HCT116 (cell line): ENCODE data around the gene NR2C2. TPM values are rescaled to one million over a fixed set of nuclear protein-coding genes. Genes with fewer than 3 reads are reported as not detected.
A peak's percentile ranks its signal among the peaks of the same experiment; 100 is the strongest.

Experiments used
- ATAC-seq: fragments of 200-7000 bp; cut with Tn5 transposase; 2 replicates; pipeline ENCODE4 v1.9.1; 2020; ENCODE audit warnings: mild to moderate bottlenecking, moderate library complexity
- BruUV-seq: library from RNA; stranded (reverse); fragments of 400-500 nt; replicated peaks from 2 replicates; lab custom pipeline; 2021; lab: Mats Ljungman, UMichigan
- CTCF ChIA-PET: fragments of 300-600 bp; sonication (Branson Sonifier 250); formaldehyde crosslinking; loops from one replicate; lab custom pipeline; 2021; ENCODE audit warnings: antibody characterized with exemption; lab: Charles Lee
- POLR2A ChIA-PET: fragments of 300-600, 350-600 bp; sonication (Branson Sonifier 250); formaldehyde crosslinking; loops from one replicate; lab custom pipeline; 2021; ENCODE audit warnings: antibody characterized with exemption; lab: Charles Lee
- RAD21 ChIA-PET, 2 experiments: fragments of 300-600 bp; sonication (Branson Sonifier 250); formaldehyde crosslinking; loops; one replicate each; lab custom pipeline; 2023; ENCODE audit warnings: low total read pairs in 2 of 2; ENCODE audit not compliant: uncharacterized antibody in 2 of 2, unreplicated experiment in 2 of 2, low non-redundant PET in 1 of 2; lab: Charles Lee
- DNase-seq: peaks from one replicate; pipeline ENCODE4 v3.0.0-alpha.2; 2010; ENCODE audit warnings: low read depth, low spot score
- H2AFZ ChIP-seq: fragments of 200-600 bp; shearing (Covaris generic), sonication (generic); 2 replicates; pipeline ENCODE4 v1.6.1; 2017; ENCODE audit warnings: low read depth, mixed run types, mixed read lengths, antibody characterized with exemption, low read length; ENCODE audit not compliant: poor library complexity, severe bottlenecking
- H3K27ac ChIP-seq: 2 replicates; pipeline ENCODE4 v1.5.1; 2012; ENCODE audit warnings: low read depth, low read length
- H3K27me3 ChIP-seq: fragments of 200-600 bp; sonication (generic); 2 replicates; pipeline ENCODE4 v1.6.1; 2016; ENCODE audit warnings: mixed run types, low read length, mixed read lengths; ENCODE audit not compliant: insufficient read depth
- H3K36me3 ChIP-seq, 2 experiments: fragments of 200-500 bp in 1 of 2; fragments of 200-600 bp in 1 of 2; sonication (Bioruptor generic) in 1 of 2; sonication (generic) in 1 of 2; 2 replicates each; pipeline versions ENCODE4 v1.5.1 to v1.6.1; 2014 to 2016; ENCODE audit warnings: low read length in 2 of 2, inconsistent platforms in 1 of 2, mixed read lengths in 1 of 2, mixed run types in 1 of 2; ENCODE audit not compliant: insufficient read depth in 2 of 2, control insufficient read depth in 1 of 2
- H3K4me1 ChIP-seq, 2 experiments: fragments of 200-600 bp in 1 of 2; sonication (generic) in 1 of 2; 2 replicates each; pipeline versions ENCODE4 v1.5.1 to v1.6.1; 2012 to 2017; ENCODE audit warnings: low read length in 2 of 2, inconsistent platforms in 1 of 2, mild to moderate bottlenecking in 1 of 2, mixed read lengths in 1 of 2, mixed run types in 1 of 2, moderate library complexity in 1 of 2; ENCODE audit not compliant: insufficient read depth in 2 of 2, control insufficient read depth in 1 of 2
- H3K4me2 ChIP-seq: fragments of 200-600 bp; sonication (generic); 2 replicates; pipeline ENCODE4 v1.6.1; 2017; ENCODE audit warnings: mixed run types, low read length, mixed read lengths
- H3K4me3 ChIP-seq, 2 experiments: fragments of 200-600 bp in 1 of 2; sonication (generic) in 1 of 2; replicated peaks in 1 of 2; 2 replicates each; pipeline ENCODE4 v1.5.1; 2011 to 2016; ENCODE audit warnings: low read length in 2 of 2, control low read depth in 1 of 2, low read depth in 1 of 2, mild to moderate bottlenecking in 1 of 2, mixed read lengths in 1 of 2, mixed run types in 1 of 2
- H3K79me2 ChIP-seq: fragments of 200-600 bp; sonication (generic); 2 replicates; pipeline ENCODE4 v1.6.1; 2017; ENCODE audit warnings: mild to moderate bottlenecking, mixed run types, low read length, moderate library complexity, mixed read lengths; ENCODE audit not compliant: insufficient read depth
- H3K9ac ChIP-seq: fragments of 200-600 bp; sonication (generic); 2 replicates; pipeline ENCODE4 v1.6.1; 2016; ENCODE audit warnings: low read length, mixed read lengths
- H3K9me2 ChIP-seq: fragments of 200-600 bp; sonication (generic), shearing (Covaris generic); 2 replicates; pipeline ENCODE4 v1.6.1; 2017; ENCODE audit warnings: mixed run types, mild to moderate bottlenecking, moderate library complexity; ENCODE audit not compliant: insufficient read depth
- H3K9me3 ChIP-seq, 2 experiments: fragments of 200-500 bp in 1 of 2; fragments of 200-600 bp in 1 of 2; sonication (Bioruptor generic) in 1 of 2; sonication (generic) in 1 of 2; 2 replicates each; pipeline ENCODE4 v1.6.1; 2014 to 2017; ENCODE audit warnings: low read length in 2 of 2, mixed read lengths in 2 of 2, inconsistent platforms in 1 of 2, low read depth in 1 of 2, mild to moderate bottlenecking in 1 of 2, mixed run types in 1 of 2, moderate library complexity in 1 of 2; ENCODE audit not compliant: control insufficient read depth in 1 of 2, insufficient read depth in 1 of 2
- H4K20me1 ChIP-seq: fragments of 200-600 bp; sonication (generic), shearing (Covaris generic); 2 replicates; pipeline ENCODE4 v1.6.1; 2017; ENCODE audit warnings: mixed run types, mild to moderate bottlenecking, moderate library complexity; ENCODE audit not compliant: insufficient read depth
- CBX3 ChIP-seq: IDR thresholded peaks from 2 replicates; pipeline ENCODE4 v1.6.1; 2012; ENCODE audit warnings: low read depth
- CEBPB ChIP-seq: IDR thresholded peaks from 2 replicates; pipeline ENCODE4 v1.6.1; 2012; ENCODE audit warnings: low read depth
- ELF1 ChIP-seq: IDR thresholded peaks from 2 replicates; pipeline ENCODE4 v1.6.1; 2012; ENCODE audit warnings: low read depth, borderline replicate concordance
- EZH2phosphoT487 ChIP-seq: fragments of 200-600 bp; IDR thresholded peaks from 2 replicates; pipeline ENCODE4 v1.6.1; 2018; ENCODE audit warnings: antibody characterized with exemption, borderline replicate concordance
- FOSL1 ChIP-seq: IDR thresholded peaks from 2 replicates; pipeline ENCODE4 v1.6.1; 2012; ENCODE audit warnings: low read depth
- JUND ChIP-seq: IDR thresholded peaks from 2 replicates; pipeline ENCODE4 v1.6.1; 2012
- RAD21 ChIP-seq: IDR thresholded peaks from 2 replicates; pipeline ENCODE4 v1.6.1; 2012; ENCODE audit warnings: low read depth, mild to moderate bottlenecking
- SIN3A ChIP-seq: IDR thresholded peaks from 2 replicates; pipeline ENCODE4 v1.6.1; 2012; ENCODE audit warnings: low read depth
- SP1 ChIP-seq: IDR thresholded peaks from 2 replicates; pipeline ENCODE4 v1.6.1; 2012; ENCODE audit warnings: low read depth
- SRF ChIP-seq: IDR thresholded peaks from 2 replicates; pipeline ENCODE4 v1.6.1; 2012; ENCODE audit warnings: low read depth
- TCF7L2 ChIP-seq: IDR thresholded peaks from 2 replicates; pipeline ENCODE4 v1.7.0; 2011; ENCODE audit warnings: borderline replicate concordance, inconsistent platforms; ENCODE audit not compliant: insufficient read depth, insufficient read length; ENCODE audit errors: extremely low read depth
- YY1 ChIP-seq: IDR thresholded peaks from 2 replicates; pipeline ENCODE4 v1.6.1; 2011; ENCODE audit warnings: low read length, low read depth, moderate library complexity, mild to moderate bottlenecking; ENCODE audit not compliant: insufficient replicate concordance; ENCODE audit errors: extremely low read depth
- intact Hi-C: fragments of 100-400 bp; cut with micrococcal nuclease; formaldehyde crosslinking; loops from 2 replicates; pipeline ENCODE4 v1.10.0; 2022
- total RNA-seq: library from RNA; stranded (reverse); gene quantifications from one replicate; pipeline ENCODE4 v1.2.1, GENCODE V29; 2021; ENCODE audit not compliant: unreplicated experiment
- TF ChIP-seq, protein P1 (sequence below): IDR thresholded peaks from 2 replicates; pipeline ENCODE4 v1.6.1; 2011; ENCODE audit warnings: mild to moderate bottlenecking, low read length, moderate library complexity; ENCODE audit not compliant: insufficient replicate concordance; ENCODE audit errors: extremely low read depth
- TF ChIP-seq, protein P2 (sequence below), 3 experiments: fragments of 200-600 bp in 1 of 3; sonication (generic) in 1 of 3; IDR thresholded peaks in 2 of 3; conservative IDR thresholded peaks in 1 of 3; 2 replicates each; pipeline ENCODE4 v1.5.1; 2012 to 2017; ENCODE audit warnings: low read depth in 2 of 3, low read length in 2 of 3, antibody characterized with exemption in 1 of 3, borderline replicate concordance in 1 of 3, control low read depth in 1 of 3, mild to moderate bottlenecking in 1 of 3, mixed read lengths in 1 of 3, mixed run types in 1 of 3, moderate library complexity in 1 of 3; ENCODE audit not compliant: insufficient read depth in 1 of 3

The NR2C2 gene
- total RNA-seq, 1 experiment from 2014 or later: 45.0 TPM

- RAD21 ChIA-PET: no interaction called here
- ATAC-seq (no peak), DNase-seq (no peak)
- H3K4me3 ChIP-seq: no peak overlapping the region
- no peaks in the 10 kb centered on the region for H3K9me3 ChIP-seq
- no peaks in the 10 kb centered on the region for H3K9me2 ChIP-seq
- peaks cover 85% of the 10 kb centered on the region for H3K79me2 ChIP-seq
- H3K27ac ChIP-seq: no peak overlapping the region
- H3K4me1 ChIP-seq: no peaks in the 10 kb centered on the region
- H3K36me3 ChIP-seq: peaks cover 52 to 80% of the 10 kb centered on the region in 2 experiments; a peak in 3 of 4 replicates
- no TSS peak for BruUV-seq
- H2AFZ ChIP-seq: no peak overlapping the region
- no peak overlapping the region for H3K4me2 ChIP-seq
- CTCF ChIA-PET: no interaction called here
- TF ChIP-seq CEBPB (no peak), SP1 (no peak), ELF1 (no peak)
- POLR2A ChIA-PET: interaction anchor here (2.0 kb wide), 1 partner anchor 15 kb away, joined by 4 read pairs; the partner anchor contains the start of gene MRPS25
- H4K20me1 ChIP-seq: peaks cover 9% of the 10 kb centered on the region; the same call in 1 of the 2 replicates
- no peaks in the 10 kb centered on the region for H3K27me3 ChIP-seq
- intact Hi-C loops: no loop called here
- H3K9ac ChIP-seq: no peak overlapping the region
Measured at GRCh38 chr3:15049584-15049983, 102.2 kb downstream of the NR2C2 start.

- Histone ChIP-seq H2AFZ (no peak overlapping the region), H3K9me2 (no peaks in the 10 kb centered on the region), H3K79me2 (peaks cover 92% of the 10 kb centered on the region), H4K20me1 (peaks cover 15% of the 10 kb centered on the region; the same call in 1 of the 2 replicates), H3K4me3 (no peak overlapping the region), H3K4me2 (no peak overlapping the region), H3K4me1 (no peaks in the 10 kb centered on the region), H3K27ac (no peak overlapping the region)
- intact Hi-C loops: no loop called here
- CTCF ChIA-PET: interaction anchor here (1.2 to 1.7 kb wide), 3 partner anchors 8 to 124 kb away, joined by 4 to 12 read pairs (median 4); no protein-coding TSS in a partner anchor
- BruUV-seq: TSS peak; percentile 4
- RAD21 ChIA-PET: no interaction called here
- no peak for DNase-seq
- POLR2A ChIA-PET: no interaction called here
- TF ChIP-seq, protein P1, sequence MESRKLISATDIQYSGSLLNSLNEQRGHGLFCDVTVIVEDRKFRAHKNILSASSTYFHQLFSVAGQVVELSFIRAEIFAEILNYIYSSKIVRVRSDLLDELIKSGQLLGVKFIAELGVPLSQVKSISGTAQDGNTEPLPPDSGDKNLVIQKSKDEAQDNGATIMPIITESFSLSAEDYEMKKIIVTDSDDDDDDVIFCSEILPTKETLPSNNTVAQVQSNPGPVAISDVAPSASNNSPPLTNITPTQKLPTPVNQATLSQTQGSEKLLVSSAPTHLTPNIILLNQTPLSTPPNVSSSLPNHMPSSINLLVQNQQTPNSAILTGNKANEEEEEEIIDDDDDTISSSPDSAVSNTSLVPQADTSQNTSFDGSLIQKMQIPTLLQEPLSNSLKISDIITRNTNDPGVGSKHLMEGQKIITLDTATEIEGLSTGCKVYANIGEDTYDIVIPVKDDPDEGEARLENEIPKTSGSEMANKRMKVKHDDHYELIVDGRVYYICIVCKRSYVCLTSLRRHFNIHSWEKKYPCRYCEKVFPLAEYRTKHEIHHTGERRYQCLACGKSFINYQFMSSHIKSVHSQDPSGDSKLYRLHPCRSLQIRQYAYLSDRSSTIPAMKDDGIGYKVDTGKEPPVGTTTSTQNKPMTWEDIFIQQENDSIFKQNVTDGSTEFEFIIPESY: no peak
- TF ChIP-seq, protein P2, sequence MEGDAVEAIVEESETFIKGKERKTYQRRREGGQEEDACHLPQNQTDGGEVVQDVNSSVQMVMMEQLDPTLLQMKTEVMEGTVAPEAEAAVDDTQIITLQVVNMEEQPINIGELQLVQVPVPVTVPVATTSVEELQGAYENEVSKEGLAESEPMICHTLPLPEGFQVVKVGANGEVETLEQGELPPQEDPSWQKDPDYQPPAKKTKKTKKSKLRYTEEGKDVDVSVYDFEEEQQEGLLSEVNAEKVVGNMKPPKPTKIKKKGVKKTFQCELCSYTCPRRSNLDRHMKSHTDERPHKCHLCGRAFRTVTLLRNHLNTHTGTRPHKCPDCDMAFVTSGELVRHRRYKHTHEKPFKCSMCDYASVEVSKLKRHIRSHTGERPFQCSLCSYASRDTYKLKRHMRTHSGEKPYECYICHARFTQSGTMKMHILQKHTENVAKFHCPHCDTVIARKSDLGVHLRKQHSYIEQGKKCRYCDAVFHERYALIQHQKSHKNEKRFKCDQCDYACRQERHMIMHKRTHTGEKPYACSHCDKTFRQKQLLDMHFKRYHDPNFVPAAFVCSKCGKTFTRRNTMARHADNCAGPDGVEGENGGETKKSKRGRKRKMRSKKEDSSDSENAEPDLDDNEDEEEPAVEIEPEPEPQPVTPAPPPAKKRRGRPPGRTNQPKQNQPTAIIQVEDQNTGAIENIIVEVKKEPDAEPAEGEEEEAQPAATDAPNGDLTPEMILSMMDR (IDR thresholded peaks at IDR 0.05 in 2 of 3, conservative IDR thresholded peaks at IDR 0.05 in 1 of 3; ENCODE audit: borderline replicate concordance in 1 of 3, insufficient read depth in 1 of 3, low read depth in 2 of 3, low read length in 2 of 3): no peak
- TF ChIP-seq FOSL1 (no peak), RAD21 (no peak), SP1 (no peak), JUND (no peak), SIN3A (no peak), TCF7L2 (no peak), SRF (no peak), CBX3 (no peak), YY1 (no peak), EZH2phosphoT487 (no peak)
- TF ChIP-seq, all 23 proteins: peak for 0
- no peak for ATAC-seq
- H3K9ac ChIP-seq: no peak overlapping the region
- peaks cover 49 to 78% of the 10 kb centered on the region in 2 experiments; a peak in 3 of 4 replicates for H3K36me3 ChIP-seq
- no peaks in the 10 kb centered on the region for H3K27me3 ChIP-seq
- no peaks in the 10 kb centered on the region for H3K9me3 ChIP-seq
Measured at GRCh38 chr3:15050405-15051092, 103.2 kb downstream of the NR2C2 start.
